Lower leg skin (tissue), 3 donors: ENCODE results near the gene PRPF8.

Source experiments
- CTCF ChIP-seq, 3 donors: fragments of 450-650 bp; IDR thresholded peaks; one replicate each; pipeline ENCODE4 v1.5.1; 2016; ENCODE audit warnings: antibody characterized with exemption in 3 of 3, mild to moderate bottlenecking in 3 of 3, moderate library complexity in 2 of 3
- POLR2A ChIP-seq, 2 donors: fragments of 450-650 bp; IDR thresholded peaks; one replicate each; pipeline ENCODE4 v1.6.1; 2016 to 2017; ENCODE audit warnings: antibody characterized with exemption in 2 of 2, mild to moderate bottlenecking in 1 of 2, moderate library complexity in 1 of 2

GRCh38 chr17:1612400-1612799, 72.3 kb downstream of the PRPF8 start:
- TF ChIP-seq CTCF (IDR thresholded peaks at IDR 0.05) = no peak
- TF ChIP-seq POLR2A (IDR thresholded peaks at IDR 0.05) = no peak
